MM.1S (cell line): ENCODE data around the gene ALDH1A2.

ENCODE experiments used
- EZH2phosphoT487 ChIP-seq: fragments of 300-600 bp; sonication (generic); IDR thresholded peaks from 2 replicates; pipeline ENCODE4 v1.6.1; 2018; ENCODE audit warnings: antibody characterized with exemption, low read length
- TF ChIP-seq, protein P1 (sequence below): fragments of 300-600 bp; sonication (generic); IDR thresholded peaks from 2 replicates; pipeline ENCODE4 v1.5.1; 2016; ENCODE audit warnings: antibody characterized with exemption, low read length, mixed read lengths

DNA sequence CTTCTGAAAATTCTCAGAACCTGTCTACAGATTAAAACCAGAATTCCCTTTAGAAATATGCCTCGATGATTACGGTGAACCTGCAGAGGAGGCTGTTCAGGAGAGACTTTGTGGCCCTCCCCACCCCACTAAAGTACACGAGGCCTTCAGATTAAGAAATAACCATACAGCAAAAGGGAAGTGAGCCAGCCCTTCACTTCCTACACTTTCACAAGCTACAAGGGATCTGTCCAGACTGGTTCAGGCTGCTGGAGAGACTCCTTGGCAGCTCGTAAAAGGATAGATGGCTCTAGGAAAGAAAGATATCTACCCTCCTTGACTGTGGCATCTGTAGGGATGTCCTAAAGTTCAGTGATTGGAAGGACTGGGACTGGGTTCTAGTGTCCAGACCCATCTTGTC lies 102.6 kb downstream of the ALDH1A2 start:
- TF ChIP-seq, protein P1, sequence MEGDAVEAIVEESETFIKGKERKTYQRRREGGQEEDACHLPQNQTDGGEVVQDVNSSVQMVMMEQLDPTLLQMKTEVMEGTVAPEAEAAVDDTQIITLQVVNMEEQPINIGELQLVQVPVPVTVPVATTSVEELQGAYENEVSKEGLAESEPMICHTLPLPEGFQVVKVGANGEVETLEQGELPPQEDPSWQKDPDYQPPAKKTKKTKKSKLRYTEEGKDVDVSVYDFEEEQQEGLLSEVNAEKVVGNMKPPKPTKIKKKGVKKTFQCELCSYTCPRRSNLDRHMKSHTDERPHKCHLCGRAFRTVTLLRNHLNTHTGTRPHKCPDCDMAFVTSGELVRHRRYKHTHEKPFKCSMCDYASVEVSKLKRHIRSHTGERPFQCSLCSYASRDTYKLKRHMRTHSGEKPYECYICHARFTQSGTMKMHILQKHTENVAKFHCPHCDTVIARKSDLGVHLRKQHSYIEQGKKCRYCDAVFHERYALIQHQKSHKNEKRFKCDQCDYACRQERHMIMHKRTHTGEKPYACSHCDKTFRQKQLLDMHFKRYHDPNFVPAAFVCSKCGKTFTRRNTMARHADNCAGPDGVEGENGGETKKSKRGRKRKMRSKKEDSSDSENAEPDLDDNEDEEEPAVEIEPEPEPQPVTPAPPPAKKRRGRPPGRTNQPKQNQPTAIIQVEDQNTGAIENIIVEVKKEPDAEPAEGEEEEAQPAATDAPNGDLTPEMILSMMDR, result no peak
- no peak for TF ChIP-seq EZH2phosphoT487
